CD4-positive, alpha-beta T cell treated with Interleukin-4 for 4 hours (primary cell): ENCODE data around the gene EEF1G.
"Not testable (repeated sequence)": the region's sequence is repeated elsewhere in the genome, so short reads cannot be mapped to it uniquely, and the experiment has no call there.

Experiments used
- DNase-seq: peaks from one replicate; pipeline ENCODE4 v3.0.0-alpha.2; 2020

Gene EEF1G, protein sequence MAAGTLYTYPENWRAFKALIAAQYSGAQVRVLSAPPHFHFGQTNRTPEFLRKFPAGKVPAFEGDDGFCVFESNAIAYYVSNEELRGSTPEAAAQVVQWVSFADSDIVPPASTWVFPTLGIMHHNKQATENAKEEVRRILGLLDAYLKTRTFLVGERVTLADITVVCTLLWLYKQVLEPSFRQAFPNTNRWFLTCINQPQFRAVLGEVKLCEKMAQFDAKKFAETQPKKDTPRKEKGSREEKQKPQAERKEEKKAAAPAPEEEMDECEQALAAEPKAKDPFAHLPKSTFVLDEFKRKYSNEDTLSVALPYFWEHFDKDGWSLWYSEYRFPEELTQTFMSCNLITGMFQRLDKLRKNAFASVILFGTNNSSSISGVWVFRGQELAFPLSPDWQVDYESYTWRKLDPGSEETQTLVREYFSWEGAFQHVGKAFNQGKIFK

DNA sequence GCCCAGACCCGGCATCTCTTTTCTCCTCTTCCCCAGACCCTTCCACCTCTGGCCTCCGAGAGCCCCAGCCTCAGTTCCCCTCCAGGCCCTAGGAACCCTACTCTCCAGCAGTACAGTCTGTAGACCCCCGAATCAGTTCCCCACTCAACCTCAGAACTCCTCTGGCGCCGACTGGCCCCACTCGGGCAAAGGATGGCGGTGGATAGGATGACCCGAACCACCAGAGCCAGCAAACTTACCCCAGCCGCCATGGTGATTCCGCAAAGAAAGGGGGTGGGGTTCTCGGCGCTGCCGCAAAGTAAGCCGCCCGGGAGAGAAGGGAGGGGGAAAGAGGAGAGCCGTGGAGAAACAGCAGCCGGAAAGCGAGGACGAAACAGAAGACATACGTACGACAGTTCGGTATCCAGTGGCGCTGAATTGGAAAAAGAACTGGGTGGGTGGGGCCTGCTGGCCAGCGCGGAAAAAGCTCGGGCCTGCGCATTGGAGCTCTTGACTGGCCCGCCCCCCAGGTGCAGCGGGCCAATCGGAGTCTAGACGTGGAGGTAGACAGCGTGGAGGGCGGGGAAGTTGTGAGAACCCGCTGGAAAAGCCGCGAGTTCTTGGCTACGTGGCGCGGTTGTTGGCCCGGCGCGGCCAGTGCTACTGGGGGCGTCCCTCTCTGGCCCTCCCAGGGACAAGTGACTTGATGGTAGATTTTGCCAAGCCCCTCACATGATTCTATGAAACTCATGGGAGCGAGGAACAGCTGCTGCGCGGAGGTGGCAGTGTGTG, at the start of gene EEF1G:
Gene EEF1G (minus strand): TSS at position 300 of the 771 bp plus-strand sequence. CDS start 49 bp downstream, at position 251.
- peak; percentile 99 for DNase-seq

DNA sequence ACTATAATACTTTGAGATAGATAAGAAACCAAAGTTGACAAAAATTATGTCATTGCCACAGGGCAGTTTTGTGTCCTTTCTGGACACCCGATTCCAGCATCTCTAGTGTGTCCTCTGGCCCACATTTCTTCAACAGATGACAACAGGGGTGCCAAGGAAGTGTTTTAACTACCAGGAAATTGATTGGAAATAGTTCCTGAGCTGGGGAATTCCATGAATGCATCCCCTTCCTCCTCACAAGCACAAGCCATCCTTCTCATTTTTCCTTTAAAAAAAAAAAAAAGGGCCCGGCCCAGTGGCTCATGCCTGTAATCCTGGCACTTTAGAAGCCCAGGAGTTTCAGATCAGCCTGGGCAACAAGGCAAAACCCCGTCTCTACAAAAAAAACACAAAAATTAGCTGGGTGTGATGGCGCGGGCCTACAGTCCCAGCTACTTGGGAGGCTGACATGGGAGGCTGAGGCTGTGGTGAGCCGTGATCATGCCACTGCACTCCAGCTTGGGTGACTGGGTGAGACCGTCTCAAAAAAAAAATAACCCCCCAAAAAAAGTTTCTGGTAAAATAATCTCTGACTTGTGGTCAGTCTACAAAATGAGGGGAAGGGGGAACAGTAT, 48.9 kb upstream of the EEF1G start:
- no peak for DNase-seq

DNA sequence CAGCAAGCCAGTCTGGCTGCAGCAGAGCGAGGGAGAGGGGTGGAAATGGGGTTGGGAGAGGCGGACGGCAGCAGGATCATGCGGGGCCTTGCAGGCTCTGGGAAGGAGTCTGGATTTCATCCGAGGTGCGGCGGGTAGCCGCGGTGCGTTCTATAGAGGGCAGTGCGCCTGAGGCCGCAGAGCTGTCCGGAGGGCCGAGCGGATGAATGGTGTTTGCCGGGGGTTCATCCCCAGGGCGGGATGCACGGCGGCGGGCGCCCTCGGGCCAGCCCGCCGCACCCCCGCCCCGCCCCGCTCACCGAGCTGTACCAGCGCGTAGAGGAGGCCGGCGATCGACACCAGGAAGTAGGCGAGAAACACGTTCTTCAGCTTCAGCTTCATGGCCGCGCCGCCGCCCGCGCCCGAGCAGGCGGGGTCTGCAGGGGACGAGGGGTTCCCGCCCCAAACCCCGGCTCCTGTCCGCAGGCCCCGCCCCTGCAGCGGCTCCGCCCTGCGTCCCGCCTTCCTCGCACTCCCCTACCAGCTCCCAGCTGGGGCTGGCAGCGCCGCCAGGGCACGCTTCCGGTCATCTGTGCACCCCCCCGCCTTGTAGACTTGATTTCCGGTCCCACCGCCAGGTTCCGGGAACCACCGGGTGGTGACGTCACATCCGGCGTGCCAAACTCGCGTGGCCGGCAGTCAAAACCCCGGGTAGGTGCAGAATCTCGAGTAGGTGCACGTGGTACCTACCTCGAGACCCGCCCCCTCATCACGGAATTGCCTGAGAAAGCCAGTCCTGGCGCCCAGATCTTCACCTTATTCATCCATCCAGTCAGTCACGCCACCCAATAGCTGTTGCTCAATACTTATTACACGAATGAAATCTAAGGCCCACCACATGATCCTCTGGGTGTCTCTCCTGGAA, 48.1 kb upstream of the EEF1G start, which contains the start of gene B3GAT3:
Gene B3GAT3 (minus strand): TSS at position 420 of the 904 bp plus-strand sequence. CDS start 39 bp downstream, at position 381.
- DNase-seq = peak; percentile 97

DNA sequence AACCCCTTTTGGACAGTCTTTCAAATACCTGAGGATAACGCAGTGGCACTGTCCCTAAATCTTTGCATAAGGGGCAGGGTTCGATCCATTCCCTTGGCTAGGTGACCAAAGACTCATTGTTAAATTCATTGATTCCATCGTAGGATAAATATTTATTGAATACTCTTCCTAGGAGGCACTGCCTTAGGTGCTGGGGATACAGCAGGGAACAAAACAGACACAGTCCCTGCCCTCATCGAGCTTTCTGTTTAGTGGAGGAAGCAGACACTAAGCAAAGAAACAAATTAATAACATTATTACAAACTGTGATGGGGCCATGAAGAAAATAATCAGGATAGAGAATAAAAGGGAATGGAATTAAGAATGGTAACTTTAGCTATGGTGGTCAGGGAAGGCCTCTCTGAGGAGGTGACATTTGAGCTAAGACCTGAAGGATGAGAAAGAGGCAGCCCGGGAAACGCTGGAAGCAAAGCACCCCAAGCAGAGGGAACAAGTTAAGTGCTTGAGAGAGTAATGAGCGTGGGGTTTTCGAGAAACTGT, 47.4 kb upstream of the EEF1G start:
- no peak for DNase-seq

DNA sequence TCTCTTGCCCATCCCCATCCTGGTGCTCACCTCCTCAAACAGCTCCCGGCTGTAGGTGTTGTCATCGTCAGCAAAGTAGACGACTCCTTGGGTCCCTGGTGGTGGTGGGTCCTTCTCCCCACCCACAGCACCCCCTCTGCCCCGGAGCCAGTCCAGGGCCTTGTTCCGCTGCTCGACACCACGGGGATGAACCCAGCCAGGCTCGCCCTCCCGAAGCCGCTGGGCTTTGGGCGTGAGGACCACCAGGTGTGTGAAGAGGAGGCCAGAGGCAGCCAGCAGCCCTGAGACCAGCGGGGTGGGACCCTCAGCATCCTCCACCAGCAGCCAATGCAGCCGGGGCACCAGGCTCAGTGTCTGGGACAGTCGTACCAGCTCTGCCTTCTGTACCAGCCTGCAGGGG, 43.3 kb upstream of the EEF1G start:
- DNase-seq = not testable (repeated sequence)

DNA sequence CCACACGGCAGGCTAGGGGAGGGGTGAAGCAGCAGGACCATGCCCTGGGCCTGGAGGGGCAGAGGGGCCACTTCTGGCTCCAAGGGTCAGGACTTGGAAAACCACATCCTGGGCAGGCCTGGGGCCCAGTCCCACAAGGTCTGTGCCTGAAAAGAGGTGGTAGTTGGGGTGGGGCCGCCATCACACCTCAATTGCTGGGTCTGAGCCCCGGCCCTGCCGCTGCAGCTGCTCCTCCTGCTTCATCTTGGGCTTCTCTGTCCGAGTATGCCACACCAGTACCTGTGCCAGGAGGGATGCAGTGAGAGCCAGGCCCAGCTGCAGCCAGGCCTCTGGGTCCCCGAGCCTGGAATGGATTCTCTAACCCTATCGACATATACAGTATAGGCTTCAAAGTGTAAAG, 41.8 kb upstream of the EEF1G start:
- no peak for DNase-seq

DNA sequence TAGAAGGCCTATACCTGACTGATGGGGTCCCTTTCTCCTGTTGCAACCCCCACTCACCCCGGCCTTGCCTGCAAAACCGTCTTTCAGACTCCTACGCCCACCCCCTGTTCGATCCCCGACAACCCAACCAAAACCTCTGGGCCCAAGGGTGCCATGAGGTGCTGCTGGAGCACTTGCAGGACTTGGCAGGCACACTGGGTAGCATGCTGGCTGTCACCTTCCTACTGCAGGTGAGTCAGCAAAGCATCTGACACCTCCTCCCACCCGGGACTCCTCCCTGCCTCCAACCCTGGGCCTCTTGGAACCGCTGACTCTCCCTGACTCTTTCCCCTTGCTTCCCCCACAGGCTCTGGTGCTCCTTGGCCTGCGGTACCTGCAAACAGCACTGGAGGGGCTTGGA, 40.6 kb upstream of the EEF1G start:
- no peak for DNase-seq

DNA sequence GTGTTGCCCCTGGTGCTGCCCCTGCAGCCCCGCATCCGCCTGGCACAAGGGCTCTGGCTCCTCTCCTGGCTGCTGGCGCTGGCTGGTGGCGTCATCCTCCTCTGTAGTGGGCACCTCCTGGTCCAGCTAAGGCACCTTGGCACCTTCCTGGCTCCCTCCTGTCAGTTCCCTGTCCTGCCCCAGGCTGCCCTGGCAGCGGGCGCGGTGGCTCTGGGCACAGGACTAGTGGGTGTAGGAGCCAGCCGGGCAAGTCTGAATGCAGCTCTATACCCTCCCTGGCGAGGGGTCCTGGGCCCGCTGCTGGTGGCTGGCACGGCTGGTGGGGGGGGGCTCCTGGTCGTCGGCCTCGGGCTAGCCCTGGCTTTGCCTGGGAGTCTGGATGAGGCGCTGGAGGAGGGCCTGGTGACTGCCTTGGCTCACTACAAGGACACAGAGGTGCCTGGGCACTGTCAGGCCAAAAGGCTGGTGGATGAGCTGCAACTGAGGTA, 39.6 kb upstream of the EEF1G start:
- no peak for DNase-seq

DNA sequence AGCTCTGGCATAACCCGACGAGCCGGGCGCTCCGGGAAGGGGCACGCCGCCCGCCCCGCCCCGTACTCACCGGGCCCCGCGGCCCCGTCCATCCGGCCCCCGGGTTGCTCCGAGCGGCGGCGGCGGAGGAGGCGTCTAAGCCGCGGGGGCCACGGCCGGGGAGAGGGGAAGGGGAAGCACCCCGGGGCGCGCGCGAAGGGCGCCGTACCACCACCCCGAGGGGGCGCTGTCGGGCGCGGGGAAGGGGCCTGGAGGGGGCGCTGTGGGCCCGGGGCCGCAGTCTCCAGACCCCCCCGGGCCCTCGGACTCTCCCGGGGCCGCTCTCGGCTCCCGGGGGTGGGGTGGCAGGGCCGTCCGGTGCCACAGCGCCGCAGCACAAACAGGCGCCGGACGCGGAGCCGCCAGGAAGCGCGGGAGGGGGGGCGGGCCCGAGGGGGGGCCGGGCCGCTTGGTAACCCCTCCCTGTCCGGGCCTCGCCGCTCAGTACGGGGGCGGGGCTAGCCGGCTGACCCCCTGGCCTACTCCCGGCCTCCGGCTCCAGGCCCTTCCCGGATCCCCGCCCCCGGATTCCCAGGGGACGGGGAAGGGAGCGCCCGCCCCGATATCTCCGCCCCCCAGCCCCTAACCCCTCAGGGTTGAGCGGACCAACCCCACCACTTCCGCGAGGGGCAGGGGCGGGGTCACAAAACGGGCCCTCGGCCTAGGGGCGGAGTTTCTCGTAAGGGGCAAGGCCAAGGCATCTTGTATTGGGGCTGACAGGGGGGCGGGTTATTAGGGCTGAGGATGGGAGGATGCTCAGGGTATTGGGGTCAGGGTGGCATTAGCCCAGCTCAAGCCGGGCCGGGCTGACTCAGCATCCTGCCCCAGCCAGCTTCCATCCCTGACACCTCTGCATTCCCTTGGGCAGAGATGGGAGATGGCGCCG, 38.9 kb upstream of the EEF1G start, which contains the start of the genes EML3 and ROM1:
Gene EML3 (minus strand): TSS at position 410 of the 925 bp plus-strand sequence. CDS start 318 bp downstream, at position 92.
Gene ROM1 (plus strand): TSS at position 892 of the 925 bp plus-strand sequence. CDS start 25 bp downstream, at position 917.
- peak; percentile 89 for DNase-seq

DNA sequence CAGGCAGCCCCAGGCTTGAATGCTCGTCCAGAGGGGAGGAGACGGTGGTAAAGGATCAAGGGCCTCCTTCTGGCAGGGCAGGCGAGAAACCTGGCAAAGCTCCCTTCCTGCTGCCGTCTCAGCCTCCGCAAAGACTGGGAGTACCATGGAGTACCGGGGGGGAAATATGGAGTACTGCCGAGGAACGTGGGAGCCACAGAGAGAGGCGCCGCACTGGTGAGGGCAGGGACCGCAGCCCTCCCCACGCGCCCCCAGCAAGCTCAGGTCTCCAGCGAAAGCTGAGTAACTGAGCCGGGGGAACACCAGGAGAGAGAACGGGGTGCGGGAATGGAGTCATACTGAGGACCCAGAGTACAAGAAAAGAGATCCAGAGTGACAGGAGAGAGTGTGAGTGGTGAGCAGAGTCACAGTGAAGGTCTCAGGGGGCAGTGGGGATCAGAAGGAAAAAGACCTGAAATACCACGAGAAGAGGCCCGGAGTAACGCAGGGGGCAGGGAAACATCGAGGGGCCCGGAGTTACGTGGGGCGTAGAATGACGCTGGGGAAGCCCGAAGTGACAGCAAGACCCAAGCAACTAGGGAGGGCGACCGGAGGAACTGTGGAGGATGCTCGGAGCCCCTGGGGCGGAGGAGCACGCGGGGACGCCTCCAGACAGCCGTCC, 38.1 kb upstream of the EEF1G start:
- peak; percentile 40 for DNase-seq

DNA sequence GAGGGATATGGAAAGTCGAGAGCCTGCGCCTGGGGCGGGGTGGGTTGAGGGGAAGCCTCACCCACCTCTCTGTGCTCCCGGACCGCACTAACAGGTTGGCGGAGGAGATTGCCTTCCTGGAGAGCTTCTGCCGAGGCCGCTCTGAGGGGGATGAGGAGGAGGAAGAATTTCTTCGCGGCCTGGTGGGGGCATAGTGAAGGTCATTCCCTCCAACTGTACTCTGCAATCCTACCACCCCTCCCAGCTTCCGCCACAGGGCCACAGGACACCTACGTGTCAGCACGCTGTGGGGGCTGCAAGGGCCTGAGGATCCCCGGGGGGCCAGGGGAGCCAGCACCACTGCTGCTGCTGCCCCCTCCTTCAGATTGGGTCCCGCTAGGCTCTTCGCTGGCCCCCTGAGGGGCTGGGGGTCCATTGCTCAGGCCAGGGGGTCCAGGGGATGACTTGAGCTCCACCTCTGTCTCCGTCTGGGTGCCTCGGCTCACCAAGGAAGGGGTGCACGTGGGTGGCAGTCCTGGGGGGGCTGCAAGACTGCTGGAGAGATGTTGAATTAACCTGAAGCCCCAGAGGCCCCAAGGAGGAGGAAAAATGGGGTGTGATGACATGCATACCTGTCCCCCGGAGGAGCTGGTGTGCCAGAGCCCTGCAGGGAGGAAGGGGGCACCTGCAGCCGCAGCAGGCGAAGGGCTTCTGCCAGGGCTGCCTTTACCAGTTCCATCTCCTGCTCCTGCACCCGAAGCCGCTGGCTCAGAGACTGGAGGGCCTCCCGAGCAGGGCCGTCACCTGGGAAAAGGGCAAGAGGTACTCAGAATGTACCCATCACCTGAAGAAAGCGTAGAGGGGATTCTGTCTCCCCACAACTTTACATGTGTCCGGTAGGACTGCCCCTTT, 37.4 kb upstream of the EEF1G start:
- no peak for DNase-seq

DNA sequence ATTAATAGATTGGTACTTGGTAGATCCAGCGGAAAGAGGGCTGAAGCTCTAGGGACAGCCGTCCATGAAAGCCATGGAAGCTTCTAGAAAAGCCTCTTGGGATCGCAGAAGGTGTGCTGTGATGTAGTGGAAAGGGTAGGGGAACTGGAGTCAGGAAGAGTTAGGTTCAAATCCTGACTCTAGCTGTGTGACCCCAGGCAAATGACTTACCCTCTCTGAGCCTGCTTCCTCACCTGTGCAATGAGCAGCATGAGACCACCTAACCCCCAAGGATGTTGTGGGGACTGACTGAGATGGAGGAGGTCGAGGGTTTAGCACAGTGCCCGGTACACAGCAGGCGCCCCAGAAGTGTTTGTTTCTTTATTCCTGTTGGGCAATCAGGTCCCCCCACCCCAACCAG, 36.7 kb upstream of the EEF1G start:
- DNase-seq = no peak

DNA sequence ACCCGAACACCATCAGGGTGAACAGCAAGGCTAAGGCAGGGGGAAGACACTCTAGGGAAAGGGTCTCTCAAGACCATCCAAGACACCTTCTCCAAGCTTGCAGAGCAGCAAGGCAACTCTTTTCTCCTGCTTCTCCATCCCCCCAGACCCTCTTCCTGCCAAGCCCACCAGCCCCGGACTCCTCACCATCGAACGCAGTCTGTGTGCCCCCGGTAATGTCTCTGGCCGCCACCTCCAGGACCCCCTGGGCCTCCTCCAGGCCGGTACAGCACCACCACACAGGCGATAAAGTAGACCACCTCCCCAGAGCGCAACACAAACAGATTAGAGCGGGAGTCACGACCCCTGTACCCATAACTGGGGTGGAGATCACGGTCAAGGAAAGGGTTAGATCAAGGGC, 35.1 kb upstream of the EEF1G start:
- no peak for DNase-seq

DNA sequence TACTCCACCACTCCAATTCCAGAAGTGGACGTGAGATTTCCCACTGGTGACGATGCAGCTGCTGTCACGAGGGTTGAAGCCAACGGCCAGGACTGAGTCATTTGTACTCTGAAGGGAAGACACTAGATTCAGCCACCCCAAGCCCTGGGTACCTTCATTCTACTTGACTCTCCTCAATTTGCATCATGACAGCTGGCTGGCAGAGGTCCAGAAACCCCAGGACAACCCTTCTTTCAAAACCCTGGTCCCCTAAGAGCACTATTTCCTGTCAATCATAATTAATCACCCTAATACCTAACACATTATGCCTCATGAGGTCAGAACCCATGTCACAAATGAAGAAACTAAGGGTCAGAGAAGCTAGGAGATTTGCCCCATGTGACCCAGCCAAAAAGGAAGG, 34.0 kb upstream of the EEF1G start:
- DNase-seq = no peak

DNA sequence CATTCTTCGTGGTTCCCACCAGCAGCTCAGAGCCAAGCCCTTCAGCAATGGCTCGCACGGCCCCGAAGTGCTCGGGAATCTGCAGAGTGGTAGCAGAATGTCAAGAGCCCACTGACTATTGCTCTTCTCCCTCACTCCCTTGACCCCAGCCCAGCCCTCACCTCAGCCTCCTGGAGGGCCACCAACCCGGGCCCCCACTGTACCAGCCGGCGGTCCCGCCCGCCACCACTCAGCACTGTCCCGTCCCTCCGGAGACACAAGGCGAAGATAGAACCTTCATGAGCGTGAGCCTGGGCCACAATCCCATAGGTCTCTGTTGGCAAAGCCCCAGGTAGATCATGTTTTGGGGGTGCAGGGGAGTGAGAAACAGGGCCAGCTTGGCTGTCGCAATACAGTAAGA, 32.2 kb upstream of the EEF1G start:
- no peak for DNase-seq

DNA sequence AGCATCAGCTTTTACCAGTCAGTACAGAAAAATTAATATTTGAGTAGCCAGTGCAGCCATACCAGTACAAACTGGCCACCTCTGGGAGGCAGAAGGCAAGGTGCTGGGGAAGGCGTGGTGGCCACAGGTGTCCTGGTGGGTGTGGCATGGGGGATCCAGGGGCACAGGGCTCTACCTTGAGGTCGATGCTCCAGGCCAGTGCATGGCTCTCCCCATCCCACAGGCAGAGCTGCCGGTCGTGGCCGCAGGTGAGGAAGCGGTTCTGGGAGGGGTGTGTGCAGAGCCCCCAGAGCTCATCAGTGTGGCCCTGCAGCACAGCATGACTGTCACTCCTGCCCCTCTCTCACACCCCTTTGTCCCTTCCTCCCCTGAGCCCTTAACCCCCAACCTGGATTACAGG, 31.8 kb upstream of the EEF1G start:
- no peak for DNase-seq

DNA sequence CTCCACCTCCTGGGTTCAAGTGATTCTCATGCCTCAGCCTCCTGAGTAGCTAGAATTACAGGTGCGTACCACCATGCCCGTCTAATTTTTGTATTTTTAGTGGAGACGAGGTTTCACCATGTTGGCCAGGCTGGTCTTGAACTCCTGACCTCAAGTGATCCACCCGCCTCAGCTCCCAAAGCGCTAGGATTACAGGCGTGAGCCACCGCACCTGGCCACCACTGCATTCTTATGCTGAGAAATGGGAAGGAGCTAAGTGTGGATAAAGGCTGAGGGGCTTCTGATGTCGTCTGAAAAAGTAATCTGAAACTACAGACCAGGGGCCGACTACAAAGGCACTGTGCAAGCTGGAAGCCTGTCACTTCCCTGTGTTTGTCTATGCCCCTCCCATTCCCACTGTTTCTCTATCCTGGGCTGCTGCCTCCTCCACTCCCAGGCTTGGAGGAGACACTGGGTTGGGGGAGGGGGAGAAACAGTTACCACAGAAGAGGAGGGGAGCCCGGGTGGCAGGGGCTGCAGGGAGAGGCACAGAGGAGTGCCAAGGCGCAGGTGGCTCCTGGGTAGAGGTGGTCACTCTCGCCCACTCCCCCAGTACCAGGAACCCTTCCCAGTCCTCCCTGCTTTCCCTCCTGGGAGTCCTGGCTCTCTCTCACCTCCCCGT, 30.9 kb upstream of the EEF1G start:
- DNase-seq = no peak

DNA sequence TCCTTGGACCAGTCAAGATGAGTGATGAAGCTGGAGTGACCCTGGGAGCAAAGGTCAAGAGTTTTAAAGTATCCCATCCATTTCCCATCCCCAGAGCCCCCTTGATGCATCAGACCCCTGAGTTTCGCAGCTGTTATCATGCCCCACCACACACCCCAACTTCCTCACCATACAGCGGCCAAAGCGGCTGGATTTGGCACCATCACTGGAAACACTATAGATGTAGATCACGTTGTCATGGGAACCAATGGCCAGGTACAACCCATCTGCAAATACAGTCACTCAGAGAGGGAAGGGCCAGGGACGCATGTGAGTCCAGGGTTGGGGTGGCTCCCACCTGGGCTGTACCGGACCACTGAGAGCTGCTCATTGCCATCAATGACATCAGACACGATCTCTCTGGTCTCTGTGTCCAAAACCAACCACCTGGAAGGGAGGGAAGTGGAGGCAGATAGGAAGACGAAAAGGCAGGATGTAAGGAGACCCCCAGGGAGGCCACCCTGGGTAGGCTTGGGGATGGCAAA, 30.1 kb upstream of the EEF1G start:
- no peak for DNase-seq
